ENCODE data around the gene RFNG. TPM values are rescaled to one million over a fixed set of nuclear protein-coding genes. Genes with fewer than 3 reads are reported as not detected.
A peak's percentile ranks its signal among the peaks of the same experiment; 100 is the strongest.

Gene RFNG
- total RNA-seq, 1 experiment from 2014 or later: 43.4 TPM

DNA sequence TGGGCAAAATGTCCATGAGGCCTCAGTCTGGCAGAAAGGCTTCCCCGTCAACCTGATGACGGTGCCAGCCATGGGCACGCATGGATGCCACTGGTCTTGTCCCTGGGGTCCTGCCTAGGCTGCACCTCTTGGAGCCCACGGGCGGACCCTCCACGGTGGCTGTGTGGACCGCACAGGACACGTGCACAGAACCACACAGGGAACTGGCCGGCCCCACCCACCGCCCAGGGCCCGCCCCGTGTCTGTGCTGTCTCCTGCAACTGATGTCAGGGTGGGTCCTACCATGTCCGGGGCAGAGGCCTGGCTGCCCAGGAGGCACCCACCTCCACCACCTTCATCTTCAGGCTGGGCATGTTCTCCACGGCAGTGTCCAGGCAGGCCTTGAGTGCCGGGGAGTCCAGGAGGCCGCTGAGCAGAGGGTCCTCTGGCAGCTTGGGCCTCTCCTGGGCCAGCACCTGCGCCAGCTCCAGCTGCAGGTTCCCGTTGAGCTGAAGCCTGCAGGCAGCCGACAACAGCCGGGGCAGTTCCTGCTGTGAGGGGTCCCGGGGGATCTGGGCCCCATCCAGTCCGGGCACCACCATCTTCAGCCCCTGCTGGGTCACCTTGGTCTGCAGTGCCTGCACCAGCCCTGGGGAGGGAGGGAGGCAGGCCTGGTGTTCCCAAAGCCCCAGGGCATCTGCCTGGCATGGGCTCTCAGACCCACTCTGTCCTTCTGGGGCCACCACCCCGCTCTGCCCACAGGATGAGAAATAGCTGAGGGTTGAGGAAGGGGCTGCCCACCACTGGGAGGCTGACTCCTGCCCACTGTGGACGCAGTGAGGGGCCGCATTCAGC lies 34.5 kb upstream of the RFNG start:
- Histone ChIP-seq H3K36me3 (ENCODE audit: control insufficient read depth, insufficient read depth, low read length) (peaks cover 26% of the 10 kb centered on the region), H3K4me1 (ENCODE audit: control insufficient read depth, insufficient read depth, low read length) (no peaks in the 10 kb centered on the region), H3K27ac (ENCODE audit: low read length) (no peak overlapping the region), H3K9me3 (ENCODE audit: control insufficient read depth, insufficient read depth, low read depth, low read length) (no peaks in the 10 kb centered on the region), H3K4me3 (ENCODE audit: low read depth in 2 of 2, low read length in 2 of 2) (no peak overlapping the region), H3K27me3 (ENCODE audit: control insufficient read depth, insufficient read depth, low read length) (no peaks in the 10 kb centered on the region)
- intact Hi-C loops (cut with micrococcal nuclease; ENCODE audit: unreplicated experiment) (no loop called here), in situ Hi-C loops (cut with HindIII; ENCODE audit: low pct_unique_long_range_greater_than_20kb, low sequenced_read_pairs) (no loop called here)
- no peak for DNase-seq (ENCODE audit: low read depth, low spot score)
- POLR2A ChIA-PET: no interaction called here
- TF ChIP-seq, protein P1, sequence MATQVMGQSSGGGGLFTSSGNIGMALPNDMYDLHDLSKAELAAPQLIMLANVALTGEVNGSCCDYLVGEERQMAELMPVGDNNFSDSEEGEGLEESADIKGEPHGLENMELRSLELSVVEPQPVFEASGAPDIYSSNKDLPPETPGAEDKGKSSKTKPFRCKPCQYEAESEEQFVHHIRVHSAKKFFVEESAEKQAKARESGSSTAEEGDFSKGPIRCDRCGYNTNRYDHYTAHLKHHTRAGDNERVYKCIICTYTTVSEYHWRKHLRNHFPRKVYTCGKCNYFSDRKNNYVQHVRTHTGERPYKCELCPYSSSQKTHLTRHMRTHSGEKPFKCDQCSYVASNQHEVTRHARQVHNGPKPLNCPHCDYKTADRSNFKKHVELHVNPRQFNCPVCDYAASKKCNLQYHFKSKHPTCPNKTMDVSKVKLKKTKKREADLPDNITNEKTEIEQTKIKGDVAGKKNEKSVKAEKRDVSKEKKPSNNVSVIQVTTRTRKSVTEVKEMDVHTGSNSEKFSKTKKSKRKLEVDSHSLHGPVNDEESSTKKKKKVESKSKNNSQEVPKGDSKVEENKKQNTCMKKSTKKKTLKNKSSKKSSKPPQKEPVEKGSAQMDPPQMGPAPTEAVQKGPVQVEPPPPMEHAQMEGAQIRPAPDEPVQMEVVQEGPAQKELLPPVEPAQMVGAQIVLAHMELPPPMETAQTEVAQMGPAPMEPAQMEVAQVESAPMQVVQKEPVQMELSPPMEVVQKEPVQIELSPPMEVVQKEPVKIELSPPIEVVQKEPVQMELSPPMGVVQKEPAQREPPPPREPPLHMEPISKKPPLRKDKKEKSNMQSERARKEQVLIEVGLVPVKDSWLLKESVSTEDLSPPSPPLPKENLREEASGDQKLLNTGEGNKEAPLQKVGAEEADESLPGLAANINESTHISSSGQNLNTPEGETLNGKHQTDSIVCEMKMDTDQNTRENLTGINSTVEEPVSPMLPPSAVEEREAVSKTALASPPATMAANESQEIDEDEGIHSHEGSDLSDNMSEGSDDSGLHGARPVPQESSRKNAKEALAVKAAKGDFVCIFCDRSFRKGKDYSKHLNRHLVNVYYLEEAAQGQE (IDR thresholded peaks at IDR 0.05; ENCODE audit: insufficient read depth in 1 of 2, low read depth in 2 of 2, low read length in 1 of 2): no peak
- TF ChIP-seq SIN3A (IDR thresholded peaks at IDR 0.05; ENCODE audit: borderline replicate concordance, insufficient read depth, low read depth, low read length): no peak
- TF ChIP-seq POLR2AphosphoS5 (IDR thresholded peaks at IDR 0.05; ENCODE audit: low read depth, low read length): no peak
- TF ChIP-seq TCF7L2 (IDR thresholded peaks at IDR 0.05; ENCODE audit: low read depth, low read length): no peak
- TF ChIP-seq, protein P2, sequence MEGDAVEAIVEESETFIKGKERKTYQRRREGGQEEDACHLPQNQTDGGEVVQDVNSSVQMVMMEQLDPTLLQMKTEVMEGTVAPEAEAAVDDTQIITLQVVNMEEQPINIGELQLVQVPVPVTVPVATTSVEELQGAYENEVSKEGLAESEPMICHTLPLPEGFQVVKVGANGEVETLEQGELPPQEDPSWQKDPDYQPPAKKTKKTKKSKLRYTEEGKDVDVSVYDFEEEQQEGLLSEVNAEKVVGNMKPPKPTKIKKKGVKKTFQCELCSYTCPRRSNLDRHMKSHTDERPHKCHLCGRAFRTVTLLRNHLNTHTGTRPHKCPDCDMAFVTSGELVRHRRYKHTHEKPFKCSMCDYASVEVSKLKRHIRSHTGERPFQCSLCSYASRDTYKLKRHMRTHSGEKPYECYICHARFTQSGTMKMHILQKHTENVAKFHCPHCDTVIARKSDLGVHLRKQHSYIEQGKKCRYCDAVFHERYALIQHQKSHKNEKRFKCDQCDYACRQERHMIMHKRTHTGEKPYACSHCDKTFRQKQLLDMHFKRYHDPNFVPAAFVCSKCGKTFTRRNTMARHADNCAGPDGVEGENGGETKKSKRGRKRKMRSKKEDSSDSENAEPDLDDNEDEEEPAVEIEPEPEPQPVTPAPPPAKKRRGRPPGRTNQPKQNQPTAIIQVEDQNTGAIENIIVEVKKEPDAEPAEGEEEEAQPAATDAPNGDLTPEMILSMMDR (IDR thresholded peaks at IDR 0.05): no peak
- ATAC-seq: no peak
- BruUV-seq (replicated peaks): no TSS peak
- CTCF ChIA-PET: no interaction called here

DNA sequence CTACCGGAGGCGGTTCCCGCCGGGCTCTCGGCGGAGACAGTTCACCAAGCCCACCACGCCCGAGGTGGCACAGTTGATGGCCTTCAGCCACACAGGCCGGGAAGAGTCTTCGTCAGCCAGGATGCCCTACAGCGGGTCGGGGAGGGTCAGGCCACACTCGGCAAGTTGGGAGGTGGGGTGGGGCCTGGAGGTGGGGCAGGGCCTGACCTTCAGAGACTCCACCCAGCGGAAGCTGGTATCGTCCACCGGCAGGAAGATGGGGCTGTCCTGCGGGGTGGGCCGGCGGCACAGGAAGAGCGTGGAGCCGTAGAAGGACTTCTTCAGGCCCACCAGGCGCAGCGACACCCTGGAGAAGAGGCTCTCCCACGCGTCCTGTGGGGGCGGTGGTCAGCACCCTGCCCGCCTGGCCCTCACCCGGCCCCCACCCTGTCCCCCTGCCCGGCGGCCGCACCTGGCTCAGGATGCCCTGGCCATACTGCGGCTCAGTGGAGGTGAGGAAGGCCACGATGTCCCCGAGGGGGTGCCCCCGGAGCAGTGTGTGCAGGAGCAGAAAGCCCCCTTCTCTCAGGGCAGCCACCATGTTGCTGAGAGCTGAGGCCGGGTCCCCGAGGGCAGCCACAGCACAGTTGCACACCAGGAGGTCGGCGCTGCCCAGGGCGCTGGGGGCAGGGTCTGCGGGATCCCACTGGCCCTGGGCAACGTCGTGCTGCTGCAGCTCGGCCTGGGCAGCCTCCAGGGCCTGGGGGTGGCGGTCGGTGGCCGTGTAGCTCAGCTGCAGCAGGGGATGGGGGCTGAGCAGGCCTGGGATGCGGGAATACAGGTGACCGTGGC lies 33.6 kb upstream of the RFNG start:
- no peaks in the 10 kb centered on the region for H3K27me3 ChIP-seq (ENCODE audit: control insufficient read depth, insufficient read depth, low read length)
- ChIA-PET POLR2A (no interaction called here), CTCF (no interaction called here)
- H3K36me3 ChIP-seq (ENCODE audit: control insufficient read depth, insufficient read depth, low read length): peaks cover 25% of the 10 kb centered on the region
- no peak overlapping the region for H3K27ac ChIP-seq (ENCODE audit: low read length)
- TF ChIP-seq SIN3A (IDR thresholded peaks at IDR 0.05; ENCODE audit: borderline replicate concordance, insufficient read depth, low read depth, low read length) (no peak), POLR2AphosphoS5 (IDR thresholded peaks at IDR 0.05; ENCODE audit: low read depth, low read length) (peak; percentile 29; the same call in 1 of the 2 replicates)
- no peak for ATAC-seq
- DNase-seq (ENCODE audit: low read depth, low spot score): no peak
- intact Hi-C loops (cut with micrococcal nuclease; ENCODE audit: unreplicated experiment) (no loop called here), in situ Hi-C loops (cut with HindIII; ENCODE audit: low pct_unique_long_range_greater_than_20kb, low sequenced_read_pairs) (no loop called here)
- no TSS peak for BruUV-seq (replicated peaks)
- H3K9me3 ChIP-seq (ENCODE audit: control insufficient read depth, insufficient read depth, low read depth, low read length): no peaks in the 10 kb centered on the region
- H3K4me1 ChIP-seq (ENCODE audit: control insufficient read depth, insufficient read depth, low read length): no peaks in the 10 kb centered on the region
- H3K4me3 ChIP-seq (ENCODE audit: low read depth in 2 of 2, low read length in 2 of 2): no peak overlapping the region

Measured in Panc1 (cell line).